ENCODE results near the gene C1QTNF12.
"Not testable (repeated sequence)": the region's sequence is repeated elsewhere in the genome, so short reads cannot be mapped to it uniquely, and the experiment has no call there.

Gene C1QTNF12

DNA sequence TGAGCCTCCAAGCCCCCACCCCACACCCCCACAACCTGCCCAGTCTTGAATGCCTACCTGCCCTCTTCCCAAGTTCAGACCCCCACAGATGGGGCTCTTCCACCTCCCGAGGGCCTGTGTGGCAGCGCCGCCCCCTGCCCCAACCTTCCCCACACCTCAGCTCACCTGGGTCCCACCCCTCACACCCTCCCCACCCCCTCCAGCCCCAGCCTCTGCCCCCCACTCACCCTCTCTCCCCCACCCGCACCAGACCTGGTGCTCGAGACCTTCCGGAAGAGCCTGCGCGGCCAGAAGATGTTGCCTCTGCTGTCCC lies 49.4 kb downstream of the C1QTNF12 start:
- Histone ChIP-seq H3K27ac (ENCODE audit: low read depth, low read length) (no peak overlapping the region), H3K36me3 (ENCODE audit: control insufficient read depth, insufficient read depth, low read length) (no peaks in the 10 kb centered on the region), H3K9ac (ENCODE audit: low read length) (no peak overlapping the region), H3K27me3 (ENCODE audit: control insufficient read depth, insufficient read depth, low read length) (no peaks in the 10 kb centered on the region), H3K4me3 (ENCODE audit: low read length) (no peak overlapping the region), H3K4me1 (ENCODE audit: control insufficient read depth, insufficient read depth, low read length) (no peaks in the 10 kb centered on the region)

DNA sequence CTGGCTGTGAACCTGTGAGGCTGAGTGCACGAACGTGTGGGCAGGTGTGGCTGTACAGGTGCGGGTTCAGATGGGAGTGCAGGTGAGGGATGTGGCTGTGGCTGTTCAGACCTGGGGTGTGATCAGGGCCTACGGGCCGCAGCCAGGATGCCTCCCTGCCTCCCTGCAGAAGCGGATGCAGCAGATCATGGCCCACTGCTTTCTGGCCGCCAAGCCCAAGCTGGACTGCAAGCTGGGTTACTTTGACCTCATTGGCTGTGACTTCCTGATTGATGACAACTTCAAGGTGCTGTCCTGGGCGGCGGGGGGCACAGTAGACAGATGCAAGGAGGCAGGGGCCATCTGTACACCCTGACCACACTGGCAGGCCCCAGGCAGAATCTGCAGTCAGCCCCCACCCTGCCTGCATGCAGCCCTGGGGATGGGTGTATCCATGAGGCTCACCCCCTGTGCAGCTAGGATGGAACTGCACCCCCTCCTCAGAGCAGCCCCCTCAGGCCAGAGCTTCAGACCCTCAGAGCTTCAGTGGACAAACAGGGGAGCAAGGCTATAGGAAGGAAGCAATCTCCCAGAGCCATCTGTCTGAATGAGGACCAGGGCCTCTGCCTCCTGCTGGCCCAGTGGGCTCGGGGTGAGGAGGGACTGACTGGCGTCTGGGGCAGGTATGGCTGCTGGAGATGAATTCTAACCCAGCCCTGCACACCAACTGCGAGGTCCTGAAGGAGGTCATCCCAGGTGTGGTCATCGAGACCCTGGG lies 49.9 kb downstream of the C1QTNF12 start:
- no peak overlapping the region for H3K27ac ChIP-seq (ENCODE audit: low read depth, low read length)
- H3K4me1 ChIP-seq (ENCODE audit: control insufficient read depth, insufficient read depth, low read length) = no peaks in the 10 kb centered on the region
- H3K4me3 ChIP-seq (ENCODE audit: low read length) = no peak overlapping the region
- H3K27me3 ChIP-seq (ENCODE audit: control insufficient read depth, insufficient read depth, low read length) = no peaks in the 10 kb centered on the region
- H3K9ac ChIP-seq (ENCODE audit: low read length) = no peak overlapping the region
- no peaks in the 10 kb centered on the region for H3K36me3 ChIP-seq (ENCODE audit: control insufficient read depth, insufficient read depth, low read length)

DNA sequence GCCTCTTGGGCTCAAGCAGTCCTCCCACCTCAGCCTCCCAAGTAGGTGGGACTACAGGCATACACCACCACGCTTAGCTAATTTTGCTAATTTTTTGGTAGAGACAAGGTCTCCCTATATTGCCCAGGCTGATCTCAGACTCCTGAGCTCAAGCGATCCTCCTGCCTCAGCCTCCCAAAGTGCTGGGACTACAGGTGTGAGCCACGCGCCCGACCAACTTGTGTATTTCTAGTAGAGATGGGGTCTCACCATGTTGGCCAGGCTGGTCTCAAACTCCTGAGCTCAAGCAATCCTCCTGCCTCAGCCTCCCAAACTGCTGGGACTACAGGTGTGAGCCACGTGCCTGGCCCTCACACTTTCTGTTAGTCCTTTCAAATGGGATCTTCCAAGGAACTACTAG lies 50.8 kb downstream of the C1QTNF12 start:
- H3K36me3 ChIP-seq (ENCODE audit: control insufficient read depth, insufficient read depth, low read length); H3K4me1 ChIP-seq (ENCODE audit: control insufficient read depth, insufficient read depth, low read length); H3K27me3 ChIP-seq (ENCODE audit: control insufficient read depth, insufficient read depth, low read length); H3K4me3 ChIP-seq (ENCODE audit: low read length); H3K27ac ChIP-seq (ENCODE audit: low read depth, low read length); H3K9ac ChIP-seq (ENCODE audit: low read length): not testable (repeated sequence)

DNA sequence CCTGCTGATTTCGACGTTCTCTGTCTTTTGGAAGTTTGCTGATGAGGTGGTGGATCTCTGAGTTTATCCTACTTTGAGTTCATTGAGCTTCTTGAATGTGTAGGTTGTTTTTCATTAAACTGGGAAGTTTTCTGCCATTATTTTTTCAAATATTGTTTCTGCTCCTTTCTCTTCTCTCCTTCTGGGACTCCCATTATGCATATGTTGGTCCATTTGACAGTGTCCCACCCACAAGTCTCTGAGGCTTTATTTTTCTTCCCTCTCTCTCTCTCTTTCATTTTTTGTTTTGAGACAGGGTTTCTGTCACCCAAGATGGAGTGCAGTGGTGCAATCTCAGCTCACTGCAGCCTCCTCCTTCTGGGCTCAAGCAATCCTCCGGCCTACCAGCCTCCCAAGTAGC lies 51.8 kb downstream of the C1QTNF12 start:
- Histone ChIP-seq H3K27ac (ENCODE audit: low read depth, low read length) (no peak overlapping the region), H3K27me3 (ENCODE audit: control insufficient read depth, insufficient read depth, low read length) (no peaks in the 10 kb centered on the region), H3K4me1 (ENCODE audit: control insufficient read depth, insufficient read depth, low read length) (no peaks in the 10 kb centered on the region), H3K36me3 (ENCODE audit: control insufficient read depth, insufficient read depth, low read length) (no peaks in the 10 kb centered on the region), H3K9ac (ENCODE audit: low read length) (no peak overlapping the region), H3K4me3 (ENCODE audit: low read length) (no peak overlapping the region)

All from rectal smooth muscle tissue (tissue), 1 donor.